Left lung (tissue), 10 donors: ENCODE measurements around the gene STK24. TPM values are rescaled to one million over a fixed set of nuclear protein-coding genes. Genes with fewer than 3 reads are reported as not detected.

Experiments used
- ATAC-seq: fragments of 200-7000 bp; cut with Tn5 transposase; one replicate; pipeline ENCODE4 v1.9.1; 2020; ENCODE audit warnings: moderate library complexity
- DNase-seq, 4 donors: peaks; one replicate each; pipeline ENCODE4 v3.0.0-alpha.2; 2013 to 2020
- H3K27ac ChIP-seq, 2 donors: fragments of 200-600 bp; sonication (generic) in 1 of 2; one replicate each; pipeline versions ENCODE4 v1.5.0 to v1.8.0; 2020 to 2021
- H3K27me3 ChIP-seq, 2 donors: fragments of 200-600 bp; sonication (generic) in 1 of 2; one replicate each; pipeline versions ENCODE4 v1.5.0 to v1.8.0; 2020 to 2021
- H3K36me3 ChIP-seq, 2 donors: fragments of 200-600 bp; sonication (generic) in 1 of 2; one replicate each; pipeline versions ENCODE4 v1.5.0 to v1.8.0; 2020 to 2021
- H3K4me1 ChIP-seq, 2 donors: fragments of 200-600 bp; one replicate each; pipeline ENCODE4 v1.8.0; 2021
- H3K4me3 ChIP-seq, 2 donors: fragments of 200-600 bp; sonication (generic) in 1 of 2; one replicate each; pipeline versions ENCODE4 v1.5.0 to v1.8.0; 2020 to 2021; ENCODE audit warnings: mild to moderate bottlenecking in 1 of 2
- H3K9me3 ChIP-seq, 2 donors: fragments of 200-600 bp; sonication (generic) in 1 of 2; one replicate each; pipeline versions ENCODE4 v1.5.0 to v1.8.0; 2020 to 2021
- intact Hi-C, 2 donors: fragments of 100-400 bp; cut with DNase I; formaldehyde crosslinking; loops; one replicate each; pipeline versions ENCODE4 v1.11.2 to v1.14.2; 2022
- polyA plus RNA-seq, 6 donors: library from polyadenylated mRNA; unstranded; fragments of 120-200 nt; gene quantifications; one replicate each; pipeline ENCODE4 v1.2.1, GENCODE V29; 2013; ENCODE audit not compliant: insufficient read length in 6 of 6
- total RNA-seq, 2 donors: library from RNA; stranded (reverse); fragmentation: NEBNext Ultra II Directional; extraction: Animal tissue kit (Norgen Biotek cat#: 25700); gene quantifications; one replicate each; pipeline ENCODE4 v1.2.1, GENCODE V29; 2021
- TF ChIP-seq, protein P1 (sequence below), 2 donors: fragments of 200-600 bp; sonication (generic) in 1 of 2; IDR thresholded peaks; one replicate each; pipeline versions ENCODE4 v1.5.0 to v1.8.0; 2021; ENCODE audit warnings: antibody characterized with exemption in 2 of 2
- donor health status: DM: no; HTN: yes; CAD: no.
- donor health status: DM: no; HTN: no; CAD: no.

Gene STK24
- total and polyA plus RNA-seq, 8 donors, result 65.6 to 84.0 (median 75.0) TPM

DNA sequence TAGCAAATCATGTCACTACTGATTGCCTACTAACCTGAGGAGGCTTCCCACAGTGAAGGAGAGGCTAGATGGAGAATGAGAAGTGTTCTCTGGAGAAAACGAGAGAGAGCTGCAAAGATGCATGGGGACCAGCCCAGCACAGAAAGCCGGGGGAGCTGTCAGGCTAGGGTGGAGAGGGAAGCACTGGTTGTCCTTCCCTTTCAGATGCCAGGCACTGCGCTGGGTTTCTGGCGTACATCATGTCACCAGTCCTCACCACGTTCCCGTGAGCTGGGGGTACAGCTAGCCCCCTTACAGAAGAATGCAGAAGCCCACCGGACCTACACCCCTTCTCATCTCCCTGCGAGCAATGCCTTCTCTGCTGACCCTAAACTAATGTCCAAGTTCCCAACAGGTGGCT is 86.0 kb downstream of the STK24 start:
- intact Hi-C loops, result no loop called here
- ATAC-seq, result no peak

DNA sequence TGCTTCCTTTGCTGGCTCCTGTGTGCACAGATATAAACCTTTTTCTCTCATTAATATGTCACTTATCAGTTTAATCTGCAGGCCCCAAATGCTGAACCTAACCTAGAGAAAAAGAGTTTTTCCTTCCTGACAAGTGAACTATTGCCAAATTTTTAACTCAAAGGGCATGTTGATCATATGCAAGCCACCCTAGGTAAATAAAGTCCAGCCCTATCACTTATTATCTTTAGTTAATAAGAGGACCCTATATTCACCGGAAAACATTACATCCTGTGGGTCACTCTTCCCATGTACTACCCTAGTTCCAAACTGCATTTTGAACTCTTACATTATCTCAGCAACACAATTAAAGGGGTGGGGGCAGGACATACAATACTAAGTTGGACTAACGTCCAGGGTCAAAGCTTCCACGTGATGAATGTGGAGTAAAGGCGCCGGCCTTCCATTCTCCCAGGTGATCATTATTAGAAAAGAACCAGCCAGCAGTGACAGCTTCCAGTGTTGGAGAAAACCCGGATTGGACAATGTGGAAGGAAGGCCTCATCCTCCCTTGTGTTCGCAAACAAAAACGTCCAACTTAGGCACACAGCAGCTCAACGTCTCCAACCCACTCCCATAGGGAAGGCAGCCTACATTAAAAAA is 86.6 kb downstream of the STK24 start:
- Histone ChIP-seq H3K27me3 (no peaks in the 10 kb centered on the region), H3K4me1 (peaks cover 0 to 40% of the 10 kb centered on the region in 2 donors), H3K27ac (no peak overlapping the region), H3K36me3 (no peaks in the 10 kb centered on the region), H3K4me3 (no peak overlapping the region), H3K9me3 (no peaks in the 10 kb centered on the region)
- intact Hi-C loops, result no loop called here
- TF ChIP-seq, protein P1, sequence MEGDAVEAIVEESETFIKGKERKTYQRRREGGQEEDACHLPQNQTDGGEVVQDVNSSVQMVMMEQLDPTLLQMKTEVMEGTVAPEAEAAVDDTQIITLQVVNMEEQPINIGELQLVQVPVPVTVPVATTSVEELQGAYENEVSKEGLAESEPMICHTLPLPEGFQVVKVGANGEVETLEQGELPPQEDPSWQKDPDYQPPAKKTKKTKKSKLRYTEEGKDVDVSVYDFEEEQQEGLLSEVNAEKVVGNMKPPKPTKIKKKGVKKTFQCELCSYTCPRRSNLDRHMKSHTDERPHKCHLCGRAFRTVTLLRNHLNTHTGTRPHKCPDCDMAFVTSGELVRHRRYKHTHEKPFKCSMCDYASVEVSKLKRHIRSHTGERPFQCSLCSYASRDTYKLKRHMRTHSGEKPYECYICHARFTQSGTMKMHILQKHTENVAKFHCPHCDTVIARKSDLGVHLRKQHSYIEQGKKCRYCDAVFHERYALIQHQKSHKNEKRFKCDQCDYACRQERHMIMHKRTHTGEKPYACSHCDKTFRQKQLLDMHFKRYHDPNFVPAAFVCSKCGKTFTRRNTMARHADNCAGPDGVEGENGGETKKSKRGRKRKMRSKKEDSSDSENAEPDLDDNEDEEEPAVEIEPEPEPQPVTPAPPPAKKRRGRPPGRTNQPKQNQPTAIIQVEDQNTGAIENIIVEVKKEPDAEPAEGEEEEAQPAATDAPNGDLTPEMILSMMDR (IDR thresholded peaks at IDR 0.05), result no peak
- ATAC-seq (no peak), DNase-seq (no peak)

More for the DNA sequence above, 86.0 kb downstream of the STK24 start:
- no peaks in the 10 kb centered on the region for H3K27me3 ChIP-seq
- H3K4me1 ChIP-seq, result peaks cover 0 to 40% of the 10 kb centered on the region in 2 donors
- no peaks in the 10 kb centered on the region for H3K36me3 ChIP-seq
- TF ChIP-seq, protein P1 (IDR thresholded peaks at IDR 0.05), result no peak
- no peak overlapping the region for H3K4me3 ChIP-seq
- DNase-seq, result no peak
- no peaks in the 10 kb centered on the region for H3K9me3 ChIP-seq
- H3K27ac ChIP-seq, result no peak overlapping the region

DNA sequence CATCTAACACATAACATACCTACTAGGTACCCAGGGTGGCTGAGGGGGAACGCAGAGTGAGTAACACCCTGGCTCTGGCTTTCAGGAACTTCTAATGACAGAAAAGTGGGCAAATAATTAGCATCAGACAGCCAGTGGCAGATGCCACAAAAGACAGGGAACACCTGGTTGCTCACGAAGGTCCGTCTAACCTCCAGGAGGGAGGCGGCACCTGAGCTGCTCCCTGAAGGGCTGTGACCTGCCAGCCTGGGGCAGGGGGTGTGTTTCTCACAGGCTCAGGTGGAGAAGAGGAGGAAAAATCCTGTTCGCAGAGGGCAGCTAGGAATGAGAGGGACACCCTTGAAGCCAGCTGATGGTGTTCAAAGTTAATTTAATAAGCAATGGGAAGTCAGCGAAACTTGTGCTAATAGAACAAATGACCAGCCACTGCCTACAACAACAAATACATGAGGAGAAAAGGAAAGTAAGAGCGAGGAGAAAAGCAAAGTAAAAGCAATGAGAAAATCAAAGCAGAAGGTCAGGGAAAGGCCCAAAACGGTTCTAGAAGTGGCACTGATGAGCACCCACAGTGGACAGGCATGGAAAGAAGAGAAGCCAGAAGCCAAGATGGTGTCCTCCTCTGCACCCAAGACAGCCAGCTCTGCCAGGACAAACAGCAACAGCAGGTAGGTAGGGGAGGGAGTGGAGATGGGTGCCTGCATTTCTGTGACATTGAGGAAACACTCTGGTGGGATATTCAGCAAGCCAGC is 87.3 kb downstream of the STK24 start:
- no peak for DNase-seq
- Histone ChIP-seq H3K4me3 (no peak overlapping the region), H3K27ac (no peak overlapping the region), H3K27me3 (no peaks in the 10 kb centered on the region), H3K36me3 (no peaks in the 10 kb centered on the region), H3K4me1 (peaks cover 6 to 43% of the 10 kb centered on the region in 2 donors), H3K9me3 (no peaks in the 10 kb centered on the region)
- intact Hi-C loops, result no loop called here
- no peak for ATAC-seq
- TF ChIP-seq, protein P1 (IDR thresholded peaks at IDR 0.05), result no peak

DNA sequence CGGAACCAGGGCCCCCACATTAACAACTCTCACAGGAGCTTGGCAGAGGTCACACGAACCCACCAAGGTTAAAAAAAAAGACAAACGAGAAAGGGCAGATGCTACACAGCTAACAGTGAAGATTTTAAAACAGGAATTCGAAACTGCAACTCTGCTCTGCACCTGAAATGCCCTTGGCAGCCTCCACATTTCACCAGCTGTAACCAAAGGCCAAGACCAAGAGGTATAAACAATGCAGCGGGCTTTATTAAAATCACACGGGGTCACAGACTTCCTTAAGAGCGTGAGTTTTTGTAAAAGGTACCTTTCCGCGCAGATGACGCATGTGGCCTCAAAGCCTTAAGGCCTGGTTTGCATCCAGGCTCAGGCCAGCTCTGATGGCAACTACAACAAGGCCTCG is 88.2 kb downstream of the STK24 start:
- intact Hi-C loops, result no loop called here
- Histone ChIP-seq H3K9me3 (no peaks in the 10 kb centered on the region), H3K27ac (no peak overlapping the region), H3K4me1 (peaks cover 15 to 51% of the 10 kb centered on the region in 2 donors), H3K36me3 (no peaks in the 10 kb centered on the region), H3K4me3 (no peak overlapping the region), H3K27me3 (no peaks in the 10 kb centered on the region)
- TF ChIP-seq, protein P1 (IDR thresholded peaks at IDR 0.05), result no peak
- ATAC-seq (no peak), DNase-seq (no peak)

DNA sequence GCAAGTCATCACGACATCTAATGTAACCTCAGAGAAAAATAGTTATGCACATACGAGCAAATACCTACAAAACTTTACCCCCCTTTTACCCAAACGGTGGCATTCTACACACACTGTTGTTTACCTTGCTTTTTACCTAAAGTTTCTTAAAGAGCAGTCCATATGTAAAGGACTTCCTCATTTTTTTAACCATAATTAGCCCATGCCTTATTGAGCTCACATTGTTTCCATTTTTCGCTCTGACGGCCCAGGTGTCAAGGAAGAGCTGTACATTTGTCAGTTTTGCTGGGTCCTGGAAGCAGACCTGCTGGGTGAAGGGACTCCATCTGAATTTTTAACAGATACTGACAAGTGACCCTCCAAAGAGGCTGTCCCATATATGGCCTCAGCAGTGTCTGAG is 89.4 kb downstream of the STK24 start:
- intact Hi-C loops, result no loop called here
- TF ChIP-seq, protein P1 (IDR thresholded peaks at IDR 0.05), result no peak
- ATAC-seq, result no peak
- no peaks in the 10 kb centered on the region for H3K9me3 ChIP-seq
- peaks cover 27 to 54% of the 10 kb centered on the region in 2 donors for H3K4me1 ChIP-seq
- no peaks in the 10 kb centered on the region for H3K27me3 ChIP-seq
- H3K36me3 ChIP-seq, result no peaks in the 10 kb centered on the region
- H3K27ac ChIP-seq, result no peak overlapping the region
- no peak for DNase-seq
- H3K4me3 ChIP-seq, result no peak overlapping the region
